Fibroblast of skin of right biceps (primary cell): ENCODE data around the gene ALX4.

Source experiments
- DNase-seq: peaks from one replicate; pipeline ENCODE4 v3.0.0-alpha.2; 2013

ALX4 gene

DNA sequence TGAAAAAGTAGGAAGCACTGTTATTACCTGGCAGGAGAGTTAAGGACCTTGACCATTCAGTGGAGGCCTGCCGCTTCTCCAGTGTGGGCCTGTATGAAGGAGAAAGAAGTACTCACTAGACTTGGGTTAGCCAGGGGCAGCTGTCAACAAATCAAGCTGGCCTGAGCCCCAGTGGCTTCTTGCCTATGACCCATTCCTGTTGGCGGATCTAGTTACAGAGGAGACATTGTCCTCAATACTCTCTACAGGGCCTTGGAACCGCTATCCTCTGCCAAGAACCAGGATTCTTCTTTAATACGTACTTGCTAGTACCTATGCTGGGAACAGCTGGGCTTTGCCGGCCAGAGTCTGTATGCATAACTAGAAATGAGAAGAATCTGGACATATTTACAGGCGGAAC is 68.1 kb downstream of the ALX4 start:
- no peak for DNase-seq

GRCh38 chr11:44237156-44237555 is 72.8 kb downstream of the ALX4 start:
- no peak for DNase-seq

- no peak for DNase-seq
Measured at GRCh38 chr11:44236296-44236695, 73.6 kb downstream of the ALX4 start.

GRCh38 chr11:44235765-44236201 is 74.2 kb downstream of the ALX4 start:
- peak; percentile 72 for DNase-seq

- peak; percentile 65 for DNase-seq
Measured at GRCh38 chr11:44229624-44230023, 80.3 kb downstream of the ALX4 start.

DNA sequence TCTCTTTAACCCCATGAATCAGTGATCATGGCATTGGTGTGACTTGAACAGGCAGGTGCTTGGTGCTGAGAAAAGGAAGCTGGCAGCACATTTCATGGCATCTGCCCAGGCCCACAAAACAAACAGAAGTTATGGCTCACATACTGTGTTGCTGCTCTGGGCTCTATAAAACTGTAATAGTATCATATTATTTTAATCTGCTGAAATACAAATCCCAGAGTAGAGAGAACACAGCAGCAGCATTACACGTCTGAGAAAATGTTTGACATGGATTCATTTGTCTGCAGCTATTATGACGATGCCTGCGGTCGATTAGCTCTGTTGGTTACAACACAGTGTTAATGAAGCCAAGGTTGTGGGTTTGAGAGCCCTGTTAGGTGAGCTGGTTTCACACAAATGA is 80.8 kb downstream of the ALX4 start:
- DNase-seq, result peak; percentile 62

DNA sequence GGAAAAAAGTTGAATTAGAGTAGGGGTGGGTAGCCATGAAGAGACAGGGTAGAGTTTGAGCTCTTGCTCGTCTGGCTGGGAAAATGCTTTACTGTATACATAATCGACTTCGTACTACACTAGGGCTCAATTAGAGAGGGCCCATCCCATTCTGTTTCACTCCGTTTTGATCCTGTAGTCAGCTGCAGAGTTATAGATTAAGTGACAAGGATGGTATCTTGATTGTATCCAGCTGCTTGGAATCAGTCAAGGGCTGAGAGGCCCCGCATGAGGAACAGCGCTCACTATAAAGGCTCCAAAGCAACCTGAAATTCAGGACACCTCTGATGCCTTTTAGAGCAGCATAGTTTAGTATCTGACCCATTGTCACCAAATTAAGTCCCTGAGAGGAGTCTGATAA is 81.6 kb downstream of the ALX4 start:
- DNase-seq, result no peak

- no peak for DNase-seq
Measured at GRCh38 chr11:44226945-44227344, 83.0 kb downstream of the ALX4 start.

GRCh38 chr11:44226490-44226889 is 83.4 kb downstream of the ALX4 start:
- no peak for DNase-seq

DNA sequence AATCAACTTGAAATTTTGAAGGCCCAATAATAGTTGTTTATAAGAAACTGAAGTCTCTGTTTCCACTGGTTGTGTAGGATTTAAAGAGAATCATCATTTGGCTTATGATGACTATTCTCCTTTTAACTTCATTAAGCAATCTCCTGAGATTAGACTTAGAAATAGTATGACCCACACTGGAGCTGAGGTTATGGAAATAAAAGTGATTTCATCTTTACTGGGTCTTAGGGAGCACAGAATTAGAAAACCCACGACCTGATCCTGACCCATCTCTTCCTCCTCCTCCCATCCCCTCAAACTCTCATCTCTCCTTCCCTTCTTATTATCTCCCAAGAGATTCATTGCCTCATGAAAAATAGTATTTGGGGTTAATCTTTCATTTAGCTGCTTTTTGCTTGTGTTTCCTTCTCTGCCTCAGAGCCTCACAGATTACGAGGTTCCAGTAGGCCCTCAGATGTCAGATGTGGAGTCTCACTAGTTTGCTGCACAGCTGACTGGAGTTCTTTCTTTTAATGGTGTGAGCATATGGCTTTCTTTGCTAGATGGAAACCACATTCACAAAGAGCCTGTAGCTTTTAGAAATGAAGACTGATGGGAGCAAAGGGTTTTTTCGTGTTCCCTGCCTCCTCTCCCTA is 85.0 kb downstream of the ALX4 start:
- peak; percentile 31 for DNase-seq

- peak; percentile 86 for DNase-seq
Measured at GRCh38 chr11:44223238-44223637, 86.7 kb downstream of the ALX4 start.

GRCh38 chr11:44221992-44222391 is 87.9 kb downstream of the ALX4 start:
- DNase-seq, result peak; percentile 28

- DNase-seq, result peak; percentile 40
Measured at GRCh38 chr11:44221456-44221855, 88.5 kb downstream of the ALX4 start.

- DNase-seq, result peak; percentile 35
Measured at GRCh38 chr11:44219830-44220796, 89.8 kb downstream of the ALX4 start.

- no peak for DNase-seq
Measured at GRCh38 chr11:44217432-44217831, 92.5 kb downstream of the ALX4 start.

GRCh38 chr11:44213148-44213547 is 96.8 kb downstream of the ALX4 start:
- DNase-seq, result no peak

DNA sequence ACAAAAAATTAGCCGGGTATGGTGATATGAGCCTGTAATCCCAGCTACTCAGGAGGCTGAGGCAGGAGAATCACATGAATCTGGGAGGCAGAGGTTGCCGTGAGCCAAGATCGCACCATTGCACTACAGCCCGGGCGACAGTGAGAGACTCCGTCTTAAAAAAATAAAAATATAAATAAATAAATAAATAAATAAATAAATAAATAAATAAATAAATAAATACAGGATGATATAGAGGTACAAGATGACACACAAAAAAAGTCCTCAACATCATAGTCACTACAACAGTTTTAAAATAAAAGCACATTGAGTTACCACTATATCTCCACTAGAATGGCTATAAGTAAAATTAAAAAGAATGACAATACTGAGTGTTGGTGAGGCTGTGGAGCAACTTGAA is 97.8 kb downstream of the ALX4 start:
- DNase-seq, result no peak
